A549 (cell line): ENCODE measurements around the gene PFKFB3. TPM values are rescaled to one million over a fixed set of nuclear protein-coding genes. Genes with fewer than 3 reads are reported as not detected.
A peak's percentile ranks its signal among the peaks of the same experiment; 100 is the strongest.

Experiments
- ATAC-seq, 2 experiments: fragments of 200-7000 bp in 1 of 2; fragments of >200 bp in 1 of 2; cut with Nextera tagmentation in 1 of 2; cut with Tn5 transposase in 1 of 2; 3 replicates each; pipeline versions ENCODE4 v1.8.0 to v1.9.1; 2018 to 2020; ENCODE audit warnings: mild to moderate bottlenecking in 1 of 2, moderate library complexity in 1 of 2
- CTCF ChIA-PET: fragments of 300-600 bp; sonication (Branson Sonifier 250); formaldehyde crosslinking; extraction: SDS; loops from one replicate; lab custom pipeline; 2021; ENCODE audit warnings: antibody characterized with exemption, inconsistent platforms; lab: Yijun Ruan, JAX
- POLR2A ChIA-PET: fragments of 350-600 bp; formaldehyde crosslinking; extraction: SDS; loops from one replicate; lab custom pipeline; 2021; ENCODE audit warnings: antibody characterized with exemption, inconsistent platforms; lab: Yijun Ruan, JAX
- DNase-seq, 2 experiments: peaks; one replicate each; pipeline versions ENCODE4 v3.0.0 to v3.0.0-alpha.2; 2011 to 2016; ENCODE audit warnings: low read depth in 1 of 2, low spot score in 1 of 2
- FAIRE-seq: peaks from 2 replicates; lab custom pipeline; 2011; peaks lifted over from hg19 to GRCh38; lab: Jason Lieb, UNC
- H3K27ac ChIP-seq, 2 experiments: fragments of >200 bp; sonication (Bioruptor Twin); formaldehyde crosslinking; 3 replicates each; pipeline ENCODE4 v1.5.1; 2016 to 2017
- H3K4me1 ChIP-seq: fragments of >200 bp; sonication (Bioruptor Twin); formaldehyde crosslinking; 3 replicates; pipeline ENCODE4 v1.6.1; 2016
- H3K4me2 ChIP-seq: fragments of >200 bp; sonication (Bioruptor Twin); formaldehyde crosslinking; 3 replicates; pipeline ENCODE4 v1.6.1; 2016
- H3K4me3 ChIP-seq: fragments of >200 bp; sonication (Bioruptor Twin); formaldehyde crosslinking; 3 replicates; pipeline ENCODE4 v1.5.1; 2016
- H3K9me3 ChIP-seq: fragments of >200 bp; sonication (Bioruptor Twin); formaldehyde crosslinking; 3 replicates; pipeline ENCODE4 v1.6.1; 2016
- ATOH8 ChIP-seq: fragments of 250-450 bp; sonication (Bioruptor Pico); IDR thresholded peaks from 2 replicates; pipeline ENCODE4 v1.5.0; 2020; ENCODE audit warnings: low read depth, mild to moderate bottlenecking, moderate library complexity
- BCL3 ChIP-seq: fragments of >200 bp; sonication (Bioruptor Twin); formaldehyde crosslinking; IDR thresholded peaks from 3 replicates; pipeline ENCODE4 v1.6.1; 2016
- CBX2 ChIP-seq: fragments of 200-600 bp; sonication (generic); IDR thresholded peaks from 2 replicates; pipeline ENCODE4 v1.6.1; 2016; ENCODE audit warnings: low read depth, mild to moderate bottlenecking, borderline replicate concordance
- EP300 ChIP-seq, 2 experiments: fragments of >200 bp; sonication (Bioruptor Twin); formaldehyde crosslinking; IDR thresholded peaks; 2 replicates in 1 of 2; 3 replicates in 1 of 2; pipeline ENCODE4 v1.6.1; 2016 to 2017
- GATA3 ChIP-seq: IDR thresholded peaks from 2 replicates; pipeline ENCODE4 v1.6.1; 2012; ENCODE audit warnings: borderline replicate concordance
- HEYL ChIP-seq: fragments of 250-450 bp; sonication (Bioruptor Pico); IDR thresholded peaks from 2 replicates; pipeline ENCODE4 v1.8.0; 2021; ENCODE audit warnings: mild to moderate bottlenecking, moderate library complexity
- JUN ChIP-seq, 2 experiments: fragments of >200 bp; sonication (Bioruptor Twin); formaldehyde crosslinking; IDR thresholded peaks; 2 replicates in 1 of 2; 3 replicates in 1 of 2; pipeline ENCODE4 v1.6.1; 2016 to 2017
- KDM5A ChIP-seq: fragments of 200-600 bp; sonication (generic); IDR thresholded peaks from 2 replicates; pipeline ENCODE4 v1.6.1; 2016; ENCODE audit warnings: antibody characterized with exemption, mild to moderate bottlenecking
- POLR2AphosphoS2 ChIP-seq: conservative IDR thresholded peaks from 2 replicates; pipeline ENCODE4 v1.6.1; 2012; ENCODE audit warnings: low read length, improper control_type of control experiment, inconsistent platforms
- RARB ChIP-seq: fragments of 250-450 bp; sonication (Bioruptor Pico); IDR thresholded peaks from 2 replicates; pipeline ENCODE4 v1.8.0; 2021; ENCODE audit warnings: mild to moderate bottlenecking, moderate library complexity
- RCOR1 ChIP-seq: fragments of 150-350 bp; IDR thresholded peaks from 2 replicates; pipeline ENCODE4 v1.6.1; 2014; ENCODE audit warnings: antibody characterized with exemption, low read length, low read depth
- RNF2 ChIP-seq: fragments of 200-600 bp; sonication (generic); IDR thresholded peaks from 2 replicates; pipeline ENCODE4 v1.6.1; 2016; ENCODE audit warnings: low read depth, mild to moderate bottlenecking, antibody characterized with exemption, moderate library complexity, borderline replicate concordance
- SMC3 ChIP-seq: fragments of >200 bp; sonication (Bioruptor Twin); formaldehyde crosslinking; IDR thresholded peaks from 3 replicates; pipeline ENCODE4 v1.6.1; 2018; ENCODE audit warnings: inconsistent platforms
- ZC3H11A ChIP-seq: fragments of 450-650 bp; IDR thresholded peaks from 2 replicates; pipeline ENCODE4 v1.6.1; 2014; ENCODE audit warnings: antibody characterized with exemption, mild to moderate bottlenecking
- ZNF302 ChIP-seq: fragments of 250-450 bp; sonication (Bioruptor Pico); IDR thresholded peaks from 2 replicates; pipeline ENCODE4 v1.9.0; 2021; ENCODE audit warnings: inconsistent platforms, mild to moderate bottlenecking, moderate library complexity
- ZSCAN20 ChIP-seq: fragments of 250-450 bp; sonication (Bioruptor Pico); IDR thresholded peaks from 2 replicates; pipeline ENCODE4 v1.8.0; 2022; ENCODE audit warnings: mild to moderate bottlenecking, moderate library complexity
- WGBS: methylation state at CpG from one replicate; pipeline ENCODE4 v1.1.6; 2017; ENCODE audit errors: missing lambda C conversion rate; 5-methylcytosine and 5-hydroxymethylcytosine counted together
- polyA plus RNA-seq, 4 experiments: library from polyadenylated mRNA; depleted of rRNA in 3 of 4; stranded (reverse); fragments of >200 nt; fragmentation: RNase III in 1 of 4; extraction: RNeasy Plus Mini Kit Qiagen cat#74134 plus additional on column Dnase treatment in 1 of 4; gene quantifications; 2 replicates in 3 of 4; 3 replicates in 1 of 4; pipeline ENCODE4 v1.2.3, GENCODE V29; 2011 to 2017

The PFKFB3 gene
- polyA plus RNA-seq, 2 of the 4 experiments (the other 2 are of a cell fraction), result 139 to 232 TPM

- Histone ChIP-seq H3K27ac (peak overlapping the region; percentile 24 to 82; a peak in 4 of 6 replicates), H3K4me2 (no peak overlapping the region; the same call in 2 of the 3 replicates), H3K4me1 (peaks cover 96% of the 10 kb centered on the region), H3K4me3 (no peak overlapping the region), H3K9me3 (no peaks in the 10 kb centered on the region)
- FAIRE-seq (no peak), ATAC-seq (no peak; a peak in 1 of 6 replicates), DNase-seq (no peak)
- no peak for TF ChIP-seq BCL3
- TF ChIP-seq CBX2, result no peak
- no peak for TF ChIP-seq RCOR1
- TF ChIP-seq RARB (CRISPR knock-in tag), result no peak
- no peak for TF ChIP-seq EP300 (IDR thresholded peaks at IDR 0.05)
- TF ChIP-seq KDM5A, result no peak
- TF ChIP-seq SMC3, result no peak
- TF ChIP-seq POLR2AphosphoS2, result peak; percentile 69; the same call in 1 of the 2 replicates
- TF ChIP-seq ZSCAN20 (CRISPR knock-in tag), result no peak
- peak in 1 of 2 experiments; percentile 23; a peak in 2 of 5 replicates for TF ChIP-seq JUN (IDR thresholded peaks at IDR 0.05)
- ChIA-PET POLR2A (no interaction called here), CTCF (interaction anchor here (1.1 to 2.2 kb wide), 4 partner anchors 10 to 178 kb away, joined by 4 to 11 read pairs (median 4); no protein-coding TSS in a partner anchor)
- 70% methylated on average over 20 of the region's 20 CpGs for WGBS
Measured at GRCh38 chr10:6228010-6228511, 25.3 kb downstream of the PFKFB3 start.

- TF ChIP-seq ZNF302 (CRISPR knock-in tag) (no peak), JUN (IDR thresholded peaks at IDR 0.05) (peak in 1 of 2 experiments; percentile 34; a peak in 1 of 5 replicates)
- Histone ChIP-seq H3K9me3 (no peaks in the 10 kb centered on the region), H3K4me2 (no peak overlapping the region), H3K27ac (peak overlapping the region; percentile 24 to 82; a peak in 4 of 6 replicates), H3K4me3 (no peak overlapping the region), H3K4me1 (peaks cover 96% of the 10 kb centered on the region)
- ATAC-seq (peak; percentile 35 to 41; a peak in 4 of 6 replicates), FAIRE-seq (no peak), DNase-seq (no peak)
- CTCF ChIA-PET, result interaction anchor here (1.8 to 2.2 kb wide), 3 partner anchors 10 to 173 kb away, joined by 4 to 11 read pairs (median 4); no protein-coding TSS in a partner anchor
- 46% methylated on average over 5 of the region's 5 CpGs for WGBS
- POLR2A ChIA-PET, result interaction anchor here (1.7 kb wide), 1 partner anchor 26 kb away, joined by 6 read pairs; the partner anchor contains the start of gene PFKFB3
Measured at GRCh38 chr10:6228647-6229046, 25.9 kb downstream of the PFKFB3 start.

GRCh38 chr10:6229290-6229689 is 26.6 kb downstream of the PFKFB3 start:
- FAIRE-seq (no peak), ATAC-seq (no peak), DNase-seq (no peak)
- no peak overlapping the region for H3K4me3 ChIP-seq
- ChIA-PET CTCF (interaction anchor here (1.2 to 2.2 kb wide), 3 partner anchors 11 to 172 kb away, joined by 4 to 11 read pairs (median 6); no protein-coding TSS in a partner anchor), POLR2A (interaction anchor here (1.7 kb wide), 1 partner anchor 27 kb away, joined by 6 read pairs; the partner anchor contains the start of gene PFKFB3)
- H3K9me3 ChIP-seq, result no peaks in the 10 kb centered on the region
- peaks cover 96% of the 10 kb centered on the region for H3K4me1 ChIP-seq
- 86% methylated on average over 11 of the region's 15 CpGs for WGBS
- TF ChIP-seq GATA3, result 0 out of 2 replicates have a peak, but pooled peaks have one; percentile 14
- no peak for TF ChIP-seq RCOR1
- no peak for TF ChIP-seq HEYL (CRISPR knock-in tag)
- TF ChIP-seq ATOH8, result no peak
- no peak overlapping the region for H3K4me2 ChIP-seq
- peak overlapping the region in 1 of 2 experiments; percentile 82; a peak in 4 of 6 replicates for H3K27ac ChIP-seq

- CTCF ChIA-PET, result interaction anchor here (1.1 to 1.2 kb wide), 2 partner anchors 27 to 172 kb away, joined by 5 to 6 read pairs; partner anchors contain the start of gene PFKFB3
- no peak for TF ChIP-seq ZC3H11A
- no peak for TF ChIP-seq RNF2
- TF ChIP-seq, all 56 proteins: peak for 0
- no peak overlapping the region for H3K4me3 ChIP-seq
- no peak overlapping the region for H3K4me2 ChIP-seq
- no peaks in the 10 kb centered on the region for H3K9me3 ChIP-seq
- no peak for ATAC-seq
- 79% methylated on average over 13 of the region's 13 CpGs for WGBS
- peak overlapping the region; percentile 16 to 82; a peak in 4 of 6 replicates for H3K27ac ChIP-seq
- no peak for FAIRE-seq
- POLR2A ChIA-PET, result interaction anchor here (1.7 kb wide), 1 partner anchor 27 kb away, joined by 6 read pairs; the partner anchor contains the start of gene PFKFB3
- no peak for DNase-seq
- H3K4me1 ChIP-seq, result peaks cover 96% of the 10 kb centered on the region
Measured at GRCh38 chr10:6229746-6230145, 27.0 kb downstream of the PFKFB3 start.
